WERI-Rb-1 (cell line): ENCODE data around the gene TMEM232.

Experiments
- DNase-seq: peaks from one replicate; pipeline ENCODE4 v3.0.0-alpha.2; 2020
- H3K27ac ChIP-seq: fragments of 250-450 bp; sonication (Bioruptor Pico); 2 replicates; pipeline ENCODE4 v1.5.1; 2020; ENCODE audit warnings: mild to moderate bottlenecking, moderate library complexity
- H3K27me3 ChIP-seq: fragments of 250-450 bp; sonication (Bioruptor Pico); 2 replicates; pipeline ENCODE4 v1.5.1; 2021; ENCODE audit warnings: mild to moderate bottlenecking, low read depth, moderate library complexity; ENCODE audit not compliant: insufficient read depth, severe bottlenecking
- H3K36me3 ChIP-seq: fragments of 250-450 bp; sonication (Bioruptor Pico); 2 replicates; pipeline ENCODE4 v1.5.1; 2020; ENCODE audit warnings: mild to moderate bottlenecking, moderate library complexity
- H3K4me3 ChIP-seq: 2 replicates; pipeline ENCODE4 v1.5.1; 2011; ENCODE audit warnings: low read depth, mild to moderate bottlenecking, control low read depth, low read length
- H3K9me3 ChIP-seq: fragments of 250-450 bp; sonication (Bioruptor Pico); 2 replicates; pipeline ENCODE4 v1.5.1; 2021; ENCODE audit warnings: mild to moderate bottlenecking, moderate library complexity; ENCODE audit not compliant: severe bottlenecking
- CTCF ChIP-seq: IDR thresholded peaks from 2 replicates; pipeline ENCODE4 v1.5.1; 2011; ENCODE audit warnings: low read depth, mild to moderate bottlenecking, control low read depth, inconsistent platforms, low read length

Gene TMEM232

GRCh38 chr5:110371011-110371724, 355.3 kb downstream of the TMEM232 start:
- no peak overlapping the region for H3K27ac ChIP-seq
- TF ChIP-seq CTCF, result no peak
- H3K4me3 ChIP-seq, result no peak overlapping the region
- H3K27me3 ChIP-seq, result no peaks in the 10 kb centered on the region
- H3K36me3 ChIP-seq, result no peaks in the 10 kb centered on the region
- no peaks in the 10 kb centered on the region for H3K9me3 ChIP-seq
- no peak for DNase-seq
